GM10248 (cell line): ENCODE results near the gene NELL1.

Experiments used
- CTCF ChIA-PET: fragments of 300-600 bp; sonication (Branson Sonifier 250); formaldehyde crosslinking; extraction: SDS; loops from one replicate; lab custom pipeline; 2021; ENCODE audit warnings: antibody characterized with exemption; lab: Yijun Ruan, JAX
- POLR2A ChIA-PET: fragments of 350-650 bp; sonication (Branson Sonifier 250); formaldehyde crosslinking; extraction: SDS; loops from one replicate; lab custom pipeline; 2020; ENCODE audit warnings: antibody characterized with exemption; lab: Yijun Ruan, JAX
- DNase-seq: peaks from one replicate; pipeline ENCODE4 v3.0.0; 2012; ENCODE audit errors: extremely low spot score
- TF ChIP-seq, protein P1 (sequence below): IDR thresholded peaks from 2 replicates; pipeline ENCODE4 v1.5.1; 2012; ENCODE audit warnings: mild to moderate bottlenecking, low read depth; ENCODE audit errors: extremely low read depth, missing control alignments, control extremely low read depth

NELL1 gene

DNA sequence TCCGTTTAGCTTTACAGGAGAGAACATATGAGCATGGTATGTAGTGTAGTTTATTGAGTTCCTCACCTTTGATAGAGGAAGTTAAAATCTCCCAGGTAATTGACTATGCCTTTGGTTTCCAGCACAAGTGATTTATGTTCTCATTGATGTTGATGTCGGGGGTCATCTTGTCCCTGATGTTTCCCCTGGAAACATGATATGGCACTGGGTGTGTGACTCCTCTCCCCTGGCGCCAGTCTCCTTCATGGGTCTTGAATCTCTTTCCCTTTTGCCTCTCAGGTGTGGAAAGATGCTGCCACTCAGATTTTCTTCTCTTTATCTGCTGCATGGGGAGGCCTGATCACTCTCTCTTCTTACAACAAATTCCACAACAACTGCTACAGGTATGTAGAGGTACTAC is 41.7 kb upstream of the NELL1 start:
- ChIA-PET CTCF (interaction anchor here (0.9 to 3.0 kb wide), 3 partner anchors 10 to 18 kb away, joined by 3 to 13 read pairs (median 4); no protein-coding TSS in a partner anchor), POLR2A (no interaction called here)
- TF ChIP-seq, protein P1, sequence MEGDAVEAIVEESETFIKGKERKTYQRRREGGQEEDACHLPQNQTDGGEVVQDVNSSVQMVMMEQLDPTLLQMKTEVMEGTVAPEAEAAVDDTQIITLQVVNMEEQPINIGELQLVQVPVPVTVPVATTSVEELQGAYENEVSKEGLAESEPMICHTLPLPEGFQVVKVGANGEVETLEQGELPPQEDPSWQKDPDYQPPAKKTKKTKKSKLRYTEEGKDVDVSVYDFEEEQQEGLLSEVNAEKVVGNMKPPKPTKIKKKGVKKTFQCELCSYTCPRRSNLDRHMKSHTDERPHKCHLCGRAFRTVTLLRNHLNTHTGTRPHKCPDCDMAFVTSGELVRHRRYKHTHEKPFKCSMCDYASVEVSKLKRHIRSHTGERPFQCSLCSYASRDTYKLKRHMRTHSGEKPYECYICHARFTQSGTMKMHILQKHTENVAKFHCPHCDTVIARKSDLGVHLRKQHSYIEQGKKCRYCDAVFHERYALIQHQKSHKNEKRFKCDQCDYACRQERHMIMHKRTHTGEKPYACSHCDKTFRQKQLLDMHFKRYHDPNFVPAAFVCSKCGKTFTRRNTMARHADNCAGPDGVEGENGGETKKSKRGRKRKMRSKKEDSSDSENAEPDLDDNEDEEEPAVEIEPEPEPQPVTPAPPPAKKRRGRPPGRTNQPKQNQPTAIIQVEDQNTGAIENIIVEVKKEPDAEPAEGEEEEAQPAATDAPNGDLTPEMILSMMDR = no peak
- no peak for DNase-seq

DNA sequence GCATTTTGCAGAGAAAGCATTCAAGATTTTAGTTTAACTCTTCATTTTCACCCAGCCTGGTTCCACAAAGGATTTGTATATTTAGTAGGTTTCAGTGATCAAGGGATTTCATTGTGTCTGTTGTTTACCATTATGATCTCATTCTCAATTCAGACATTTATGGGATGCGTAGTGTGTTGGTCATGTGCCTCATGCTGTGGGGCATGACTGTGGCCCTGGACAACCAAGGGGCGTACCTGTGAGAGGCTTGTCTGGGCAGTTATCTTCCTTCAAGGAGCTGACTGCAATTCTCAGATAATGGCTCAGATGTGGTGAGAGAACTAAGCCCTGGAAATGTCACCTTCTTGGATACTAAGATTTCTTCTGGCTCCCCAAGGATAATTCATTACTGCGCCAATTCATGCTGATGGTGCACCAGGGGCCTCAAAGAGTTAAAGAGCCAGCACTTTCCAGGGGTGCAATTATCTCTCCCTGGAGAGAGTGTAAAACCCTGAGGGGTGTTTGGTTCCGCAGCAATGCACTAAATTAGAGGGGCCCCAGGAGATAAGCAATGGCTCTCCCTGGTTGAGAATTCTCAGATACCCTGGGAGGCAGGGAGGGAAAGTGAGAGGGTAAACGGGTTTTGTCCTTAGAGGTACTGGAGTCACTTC is 37.7 kb upstream of the NELL1 start:
- POLR2A ChIA-PET = no interaction called here

DNA sequence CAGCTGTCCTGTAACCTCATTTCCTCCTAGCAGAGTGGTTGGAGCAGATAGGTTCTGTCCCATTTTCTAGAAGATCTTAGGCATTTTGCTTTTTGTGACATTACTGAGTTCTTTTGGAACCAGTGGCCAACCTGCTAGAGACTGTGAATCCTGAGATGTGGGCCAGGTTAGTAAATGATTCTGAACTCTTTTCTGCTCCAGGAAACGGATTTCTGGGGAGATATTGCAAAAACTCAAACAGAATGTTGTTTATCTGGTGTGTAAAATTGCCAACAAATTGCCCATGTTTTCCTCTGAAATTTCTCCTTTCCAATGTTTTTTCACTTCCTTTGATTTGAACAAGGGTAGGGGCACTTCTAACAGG is 37.2 kb upstream of the NELL1 start:
- DNase-seq = no peak
- TF ChIP-seq, protein P1 = no peak
- ChIA-PET POLR2A (no interaction called here), CTCF (no interaction called here)

More for the DNA sequence above, 37.7 kb upstream of the NELL1 start:
- TF ChIP-seq, protein P1 = no peak
- DNase-seq = no peak
- CTCF ChIA-PET = interaction anchor here (1.2 to 1.4 kb wide), 3 partner anchors 16 to 499 kb away, joined by 3 to 6 read pairs (median 3); no protein-coding TSS in a partner anchor

DNA sequence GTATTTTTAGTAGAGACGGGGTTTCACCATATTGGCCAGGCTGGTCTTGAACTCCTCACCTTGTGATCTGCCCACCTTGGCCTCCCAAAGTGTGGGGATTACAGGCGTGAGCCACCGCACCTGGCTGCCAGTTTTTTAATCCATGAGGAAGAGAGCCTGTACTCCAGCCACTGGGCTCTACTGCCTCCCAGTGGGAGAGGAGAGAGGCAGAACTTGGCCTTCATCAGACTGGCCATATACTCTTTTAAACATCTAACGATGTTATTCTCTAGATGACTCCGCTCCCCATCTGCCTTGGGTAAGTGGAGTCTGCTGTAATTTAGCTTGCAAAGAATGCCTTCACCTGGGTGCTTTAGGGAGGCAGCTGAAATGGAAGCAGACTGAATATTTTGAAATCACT is 35.3 kb upstream of the NELL1 start:
- no peak for DNase-seq
- ChIA-PET CTCF (interaction anchor here (1.0 kb wide), 1 partner anchor 15 kb away, joined by 3 read pairs; no protein-coding TSS in a partner anchor), POLR2A (no interaction called here)
- TF ChIP-seq, protein P1 = no peak

DNA sequence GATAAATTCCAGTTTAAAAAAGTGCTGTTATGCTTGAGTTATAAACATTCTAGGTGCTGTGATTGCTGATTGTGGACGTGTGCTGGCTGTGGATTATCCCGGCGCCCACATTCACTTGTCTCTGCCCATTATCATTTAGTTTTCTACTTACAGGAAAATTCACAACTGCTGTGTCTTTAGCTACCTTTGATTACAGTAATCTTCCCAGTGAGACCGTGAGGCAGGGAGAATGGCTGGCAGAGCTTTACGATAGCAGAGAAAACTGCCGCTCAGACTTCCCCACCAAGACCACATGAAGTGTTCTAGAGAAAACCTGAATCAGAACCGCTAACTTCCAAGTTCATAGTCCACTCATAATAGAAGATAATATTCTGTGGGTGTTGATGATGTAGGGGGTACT is 34.6 kb upstream of the NELL1 start:
- DNase-seq = no peak
- ChIA-PET CTCF (interaction anchor here (1.0 kb wide), 1 partner anchor 15 kb away, joined by 3 read pairs; no protein-coding TSS in a partner anchor), POLR2A (no interaction called here)
- TF ChIP-seq, protein P1 = no peak

DNA sequence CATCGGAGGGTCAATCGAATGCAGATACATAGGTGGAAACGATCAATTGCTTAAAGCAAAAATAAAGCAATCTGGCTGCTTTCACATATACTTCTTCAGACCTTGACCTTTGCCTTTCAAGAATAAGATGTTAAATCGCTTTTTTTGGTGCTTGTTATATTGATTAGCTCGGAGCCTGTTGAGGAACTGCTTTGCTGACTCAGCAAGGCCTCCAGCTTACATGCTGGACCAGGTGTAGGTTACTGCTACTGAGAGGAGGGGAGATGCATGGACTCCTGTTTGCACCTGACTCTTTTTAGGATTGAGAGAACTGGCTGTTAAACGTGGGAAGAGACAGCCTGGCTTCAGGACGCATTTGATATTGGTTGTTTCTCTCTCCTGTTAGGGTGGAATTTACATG is 31.3 kb upstream of the NELL1 start:
- POLR2A ChIA-PET = no interaction called here
- CTCF ChIA-PET = interaction anchor here (2.3 to 3.7 kb wide), 4 partner anchors 10 to 874 kb away, joined by 9 to 23 read pairs (median 13); no protein-coding TSS in a partner anchor
- no peak for DNase-seq
- TF ChIP-seq, protein P1 = no peak
